HEK293 (cell line): Measurements from ENCODE around the gene SIRT7.

Source experiments
- HOXA7 ChIP-seq: sonication (generic); formaldehyde crosslinking; IDR thresholded peaks from 2 replicates; pipeline ENCODE4 v1.8.1; 2022; ENCODE audit warnings: missing genetic modification reagents, borderline replicate concordance
- KLF9 ChIP-seq: fragments of 450-650 bp; formaldehyde crosslinking; IDR thresholded peaks from 2 replicates; pipeline ENCODE4 v1.5.1; 2016; ENCODE audit warnings: missing biosample characterization, missing genetic modification characterization, low read depth
- SP2 ChIP-seq: fragments of 450-650 bp; formaldehyde crosslinking; IDR thresholded peaks from 2 replicates; pipeline ENCODE4 v1.5.1; 2016; ENCODE audit warnings: missing biosample characterization, missing genetic modification characterization
- ZNF221 ChIP-seq: fragments of 450-650 bp; formaldehyde crosslinking; IDR thresholded peaks from 2 replicates; pipeline ENCODE4 v1.5.1; 2017; ENCODE audit warnings: missing biosample characterization, missing genetic modification characterization, borderline replicate concordance
- ZNF24 ChIP-seq: fragments of 450-650 bp; formaldehyde crosslinking; IDR thresholded peaks from 2 replicates; pipeline ENCODE4 v1.5.1; 2016; ENCODE audit warnings: missing biosample characterization, missing genetic modification characterization
- ZNF549 ChIP-seq: fragments of 450-650 bp; IDR thresholded peaks from 2 replicates; pipeline ENCODE4 v1.5.1; 2018; ENCODE audit warnings: missing biosample characterization, missing genetic modification characterization, mild to moderate bottlenecking, inconsistent platforms, moderate library complexity
- ZNF629 ChIP-seq: fragments of 450-650 bp; formaldehyde crosslinking; IDR thresholded peaks from 2 replicates; pipeline ENCODE4 v1.5.1; 2017; ENCODE audit warnings: missing biosample characterization, missing genetic modification characterization
- ZNF660 ChIP-seq: fragments of 450-650 bp; IDR thresholded peaks from 2 replicates; pipeline ENCODE4 v1.5.1; 2018; ENCODE audit warnings: missing biosample characterization, mild to moderate bottlenecking, missing genetic modification characterization
- TF ChIP-seq, protein P1 (sequence below): fragments of 450-650 bp; formaldehyde crosslinking; IDR thresholded peaks from 2 replicates; pipeline ENCODE4 v1.5.1; 2016; ENCODE audit warnings: missing biosample characterization, missing genetic modification characterization
- TF ChIP-seq, protein P2 (sequence below): fragments of 450-650 bp; IDR thresholded peaks from 2 replicates; pipeline ENCODE4 v1.5.1; 2018; ENCODE audit warnings: missing biosample characterization, missing genetic modification characterization

DNA sequence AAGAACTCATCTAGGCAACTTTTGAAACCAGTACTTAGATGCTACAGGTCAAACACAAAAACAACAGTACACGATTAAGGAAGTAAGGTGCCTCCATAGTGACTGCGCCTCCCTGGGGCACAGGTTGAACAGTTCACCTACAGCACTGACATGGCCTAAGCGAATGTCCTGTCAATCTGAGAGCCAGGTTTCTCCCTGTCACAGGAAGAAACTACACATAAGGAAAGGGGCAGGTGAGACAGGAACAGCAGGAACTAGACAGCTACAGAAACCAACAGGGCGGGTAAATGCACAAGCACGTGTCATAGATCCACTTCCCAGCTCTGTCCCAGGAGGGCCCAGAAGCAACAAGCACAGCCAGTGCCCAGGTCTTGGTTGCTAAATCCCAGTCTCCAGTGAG, 38.9 kb downstream of the SIRT7 start:
- TF ChIP-seq ZNF660: no peak
- TF ChIP-seq HOXA7: no peak
- no peak for TF ChIP-seq ZNF549
- TF ChIP-seq, protein P1, sequence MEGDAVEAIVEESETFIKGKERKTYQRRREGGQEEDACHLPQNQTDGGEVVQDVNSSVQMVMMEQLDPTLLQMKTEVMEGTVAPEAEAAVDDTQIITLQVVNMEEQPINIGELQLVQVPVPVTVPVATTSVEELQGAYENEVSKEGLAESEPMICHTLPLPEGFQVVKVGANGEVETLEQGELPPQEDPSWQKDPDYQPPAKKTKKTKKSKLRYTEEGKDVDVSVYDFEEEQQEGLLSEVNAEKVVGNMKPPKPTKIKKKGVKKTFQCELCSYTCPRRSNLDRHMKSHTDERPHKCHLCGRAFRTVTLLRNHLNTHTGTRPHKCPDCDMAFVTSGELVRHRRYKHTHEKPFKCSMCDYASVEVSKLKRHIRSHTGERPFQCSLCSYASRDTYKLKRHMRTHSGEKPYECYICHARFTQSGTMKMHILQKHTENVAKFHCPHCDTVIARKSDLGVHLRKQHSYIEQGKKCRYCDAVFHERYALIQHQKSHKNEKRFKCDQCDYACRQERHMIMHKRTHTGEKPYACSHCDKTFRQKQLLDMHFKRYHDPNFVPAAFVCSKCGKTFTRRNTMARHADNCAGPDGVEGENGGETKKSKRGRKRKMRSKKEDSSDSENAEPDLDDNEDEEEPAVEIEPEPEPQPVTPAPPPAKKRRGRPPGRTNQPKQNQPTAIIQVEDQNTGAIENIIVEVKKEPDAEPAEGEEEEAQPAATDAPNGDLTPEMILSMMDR (tag by site-specific recombination): no peak
- TF ChIP-seq, protein P2, sequence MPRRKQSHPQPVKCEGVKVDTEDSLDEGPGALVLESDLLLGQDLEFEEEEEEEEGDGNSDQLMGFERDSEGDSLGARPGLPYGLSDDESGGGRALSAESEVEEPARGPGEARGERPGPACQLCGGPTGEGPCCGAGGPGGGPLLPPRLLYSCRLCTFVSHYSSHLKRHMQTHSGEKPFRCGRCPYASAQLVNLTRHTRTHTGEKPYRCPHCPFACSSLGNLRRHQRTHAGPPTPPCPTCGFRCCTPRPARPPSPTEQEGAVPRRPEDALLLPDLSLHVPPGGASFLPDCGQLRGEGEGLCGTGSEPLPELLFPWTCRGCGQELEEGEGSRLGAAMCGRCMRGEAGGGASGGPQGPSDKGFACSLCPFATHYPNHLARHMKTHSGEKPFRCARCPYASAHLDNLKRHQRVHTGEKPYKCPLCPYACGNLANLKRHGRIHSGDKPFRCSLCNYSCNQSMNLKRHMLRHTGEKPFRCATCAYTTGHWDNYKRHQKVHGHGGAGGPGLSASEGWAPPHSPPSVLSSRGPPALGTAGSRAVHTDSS (tag by site-specific recombination): no peak
- no peak for TF ChIP-seq ZNF629 (tag by site-specific recombination)
- TF ChIP-seq KLF9 (tag by site-specific recombination): no peak
- TF ChIP-seq ZNF221 (tag by site-specific recombination): no peak
- no peak for TF ChIP-seq ZNF24 (tag by site-specific recombination)
- TF ChIP-seq SP2 (tag by site-specific recombination): no peak
